Calu3 (cell line): ENCODE results near the gene DGKI. TPM values are rescaled to one million over a fixed set of nuclear protein-coding genes. Genes with fewer than 3 reads are reported as not detected.

Experiments used
- BruUV-seq: library from RNA; stranded (reverse); fragments of 400-500 nt; replicated peaks from 2 replicates; lab custom pipeline; 2021; lab: Mats Ljungman, UMichigan
- CTCF ChIA-PET: fragments of 300-600 bp; sonication (Branson Sonifier 250); formaldehyde crosslinking; loops from one replicate; lab custom pipeline; 2022; ENCODE audit warnings: antibody characterized with exemption; lab: Charles Lee
- DNase-seq: peaks from one replicate; pipeline ENCODE4 v3.0.0; 2022
- H3K27ac Mint-ChIP-seq: one replicate; pipeline ENCODE4 v1.8.0; 2022; ENCODE audit warnings: mixed read lengths; ENCODE audit not compliant: unreplicated experiment
- H3K27me3 Mint-ChIP-seq: one replicate; pipeline ENCODE4 v1.8.0; 2022; ENCODE audit warnings: mixed read lengths; ENCODE audit not compliant: unreplicated experiment
- H3K36me3 Mint-ChIP-seq: one replicate; pipeline ENCODE4 v1.8.0; 2022; ENCODE audit warnings: mild to moderate bottlenecking, moderate library complexity, mixed read lengths; ENCODE audit not compliant: insufficient read depth, unreplicated experiment
- H3K4me1 Mint-ChIP-seq: one replicate; pipeline ENCODE4 v1.8.0; 2022; ENCODE audit warnings: mild to moderate bottlenecking, low read depth, mixed read lengths; ENCODE audit not compliant: unreplicated experiment
- H3K4me3 Mint-ChIP-seq: one replicate; pipeline ENCODE4 v1.8.0; 2022; ENCODE audit warnings: mild to moderate bottlenecking, low read depth, moderate library complexity, mixed read lengths; ENCODE audit not compliant: unreplicated experiment
- H3K9me3 Mint-ChIP-seq: one replicate; pipeline ENCODE4 v1.8.0; 2022; ENCODE audit warnings: low read depth, mixed read lengths; ENCODE audit not compliant: unreplicated experiment
- CTCF ChIP-seq: fragments of 200-600 bp; IDR thresholded peaks from one replicate; pipeline ENCODE4 v1.8.0; 2022; ENCODE audit warnings: antibody characterized with exemption; ENCODE audit not compliant: unreplicated experiment
- intact Hi-C: fragments of 100-400 bp; cut with micrococcal nuclease; formaldehyde crosslinking; loops from one replicate; pipeline ENCODE4 v1.10.0; 2022; ENCODE audit not compliant: unreplicated experiment
- total RNA-seq: library from RNA; stranded (reverse); gene quantifications from 2 replicates; pipeline ENCODE4 v1.2.3, GENCODE V29; 2022

The DGKI gene
- total RNA-seq, 1 experiment from 2014 or later = not detected

GRCh38 chr7:137687556-137688265, 159.1 kb downstream of the DGKI start:
- no TSS peak for BruUV-seq
- peaks cover 77% of the 10 kb centered on the region for H3K27me3 Mint-ChIP-seq
- no peaks in the 10 kb centered on the region for H3K9me3 Mint-ChIP-seq
- intact Hi-C loops = no loop called here
- no peak overlapping the region for H3K4me3 Mint-ChIP-seq
- DNase-seq = no peak
- TF ChIP-seq CTCF = no peak
- no peaks in the 10 kb centered on the region for H3K4me1 Mint-ChIP-seq
- H3K36me3 Mint-ChIP-seq = no peaks in the 10 kb centered on the region
- CTCF ChIA-PET = no interaction called here
- no peak overlapping the region for H3K27ac Mint-ChIP-seq

- peaks cover 78% of the 10 kb centered on the region for H3K27me3 Mint-ChIP-seq
- H3K4me3 Mint-ChIP-seq = no peak overlapping the region
- DNase-seq = no peak
- H3K9me3 Mint-ChIP-seq = no peaks in the 10 kb centered on the region
- H3K36me3 Mint-ChIP-seq = no peaks in the 10 kb centered on the region
- TF ChIP-seq CTCF = no peak
- no peak overlapping the region for H3K27ac Mint-ChIP-seq
- CTCF ChIA-PET = no interaction called here
- H3K4me1 Mint-ChIP-seq = no peaks in the 10 kb centered on the region
- BruUV-seq = no TSS peak
- intact Hi-C loops = no loop called here
Observed at GRCh38 chr7:137685433-137686164, 161.2 kb downstream of the DGKI start.

- TF ChIP-seq CTCF = no peak
- H3K27ac Mint-ChIP-seq = no peak overlapping the region
- H3K36me3 Mint-ChIP-seq = no peaks in the 10 kb centered on the region
- H3K4me1 Mint-ChIP-seq = no peaks in the 10 kb centered on the region
- no TSS peak for BruUV-seq
- no peak overlapping the region for H3K4me3 Mint-ChIP-seq
- H3K27me3 Mint-ChIP-seq = peaks cover 70% of the 10 kb centered on the region
- no peaks in the 10 kb centered on the region for H3K9me3 Mint-ChIP-seq
- DNase-seq = no peak
- intact Hi-C loops = no loop called here
- CTCF ChIA-PET = no interaction called here
Observed at GRCh38 chr7:137684776-137685175, 162.0 kb downstream of the DGKI start.

GRCh38 chr7:137684316-137684715, 162.5 kb downstream of the DGKI start:
- H3K9me3 Mint-ChIP-seq = no peaks in the 10 kb centered on the region
- CTCF ChIA-PET = no interaction called here
- no peak overlapping the region for H3K27ac Mint-ChIP-seq
- DNase-seq = no peak
- no TSS peak for BruUV-seq
- TF ChIP-seq CTCF = no peak
- no peak overlapping the region for H3K4me3 Mint-ChIP-seq
- intact Hi-C loops = no loop called here
- peaks cover 65% of the 10 kb centered on the region for H3K27me3 Mint-ChIP-seq
- no peaks in the 10 kb centered on the region for H3K4me1 Mint-ChIP-seq
- H3K36me3 Mint-ChIP-seq = no peaks in the 10 kb centered on the region
